HepG2 (cell line): ENCODE measurements around the gene XPNPEP1. TPM values are rescaled to one million over a fixed set of nuclear protein-coding genes. Genes with fewer than 3 reads are reported as not detected.

Experiments used
- ATAC-seq: fragments of 200-7000 bp; cut with Tn5 transposase; 3 replicates; pipeline ENCODE4 v1.9.1; 2020; ENCODE audit warnings: mild to moderate bottlenecking, moderate library complexity
- BruUV-seq: library from RNA; stranded (reverse); fragments of 400-500 nt; replicated peaks from 2 replicates; lab custom pipeline; 2021; lab: Mats Ljungman, UMichigan
- CTCF ChIA-PET: fragments of 300-600 bp; formaldehyde crosslinking; extraction: SDS; loops from one replicate; lab custom pipeline; 2021; ENCODE audit warnings: low total read pairs, inconsistent platforms, low intra/inter-chr PET ratio; lab: Yijun Ruan, JAX
- POLR2A ChIA-PET: fragments of 350-600 bp; sonication (Branson Sonifier 250); formaldehyde crosslinking; loops from one replicate; lab custom pipeline; 2020; ENCODE audit warnings: antibody characterized with exemption, inconsistent platforms; lab: Yijun Ruan, JAX
- DNase-seq: peaks from one replicate; pipeline ENCODE4 v3.0.0-alpha.2; 2015; ENCODE audit warnings: low spot score
- FAIRE-seq: peaks from 3 replicates; lab custom pipeline; 2011; peaks lifted over from hg19 to GRCh38; lab: Jason Lieb, UNC
- H2AFZ ChIP-seq: one replicate; pipeline ENCODE4 v1.6.1; 2011; ENCODE audit warnings: low read length, inconsistent platforms
- H3K27ac ChIP-seq: fragments of 300-600 bp; 3 replicates; pipeline ENCODE4 v1.8.0; 2011; ENCODE audit warnings: mixed run types, mild to moderate bottlenecking, mixed read lengths, low read length, inconsistent platforms; ENCODE audit not compliant: insufficient read depth; ENCODE audit errors: extremely low read length
- H3K27me3 ChIP-seq, 2 experiments: fragments of 200-600 bp in 1 of 2; 2 replicates in 1 of 2; 3 replicates in 1 of 2; pipeline versions ENCODE4 v1.6.0 to v1.8.0; 2011; ENCODE audit warnings: low read length in 2 of 2, mild to moderate bottlenecking in 2 of 2, moderate library complexity in 2 of 2, inconsistent platforms in 1 of 2; ENCODE audit not compliant: insufficient read depth in 2 of 2, control insufficient read depth in 1 of 2
- H3K36me3 ChIP-seq, 2 experiments: fragments of 200-600 bp in 1 of 2; replicated peaks in 1 of 2; 2 replicates in 1 of 2; 3 replicates in 1 of 2; pipeline versions ENCODE4 v1.5.1 to v1.8.0; 2011; ENCODE audit warnings: low read length in 2 of 2, inconsistent platforms in 1 of 2; ENCODE audit not compliant: insufficient read depth in 2 of 2, control insufficient read depth in 1 of 2
- H3K4me1 ChIP-seq: 2 replicates; pipeline ENCODE4 v1.5.1; 2012; ENCODE audit warnings: low read length, inconsistent platforms; ENCODE audit not compliant: insufficient read depth
- H3K4me2 ChIP-seq: 2 replicates; pipeline ENCODE4 v1.6.0; 2011; ENCODE audit warnings: low read depth, low read length, inconsistent platforms
- H3K4me3 ChIP-seq, 3 experiments: fragments of 200-600 bp in 1 of 3; sonication (generic), shearing (Covaris generic) in 1 of 3; replicated peaks in 1 of 3; 2 replicates each; pipeline ENCODE4 v1.5.1; 2011 to 2016; ENCODE audit warnings: low read length in 3 of 3, inconsistent platforms in 2 of 3, low read depth in 2 of 3, mild to moderate bottlenecking in 2 of 3, control low read depth in 1 of 3, mixed read lengths in 1 of 3; ENCODE audit not compliant: insufficient read depth in 1 of 3
- H3K79me2 ChIP-seq: one replicate; pipeline ENCODE4 v1.6.1; 2011; ENCODE audit warnings: low read length, inconsistent platforms; ENCODE audit not compliant: insufficient read depth
- H3K9ac ChIP-seq: 2 replicates; pipeline ENCODE4 v1.6.0; 2011; ENCODE audit warnings: mild to moderate bottlenecking, low read depth, low read length, inconsistent platforms; ENCODE audit not compliant: insufficient read depth
- H3K9me3 ChIP-seq: 2 replicates; pipeline ENCODE4 v1.5.1; 2012; ENCODE audit warnings: mild to moderate bottlenecking, low read length
- H4K20me1 ChIP-seq: 2 replicates; pipeline ENCODE4 v1.6.0; 2011; ENCODE audit warnings: inconsistent platforms, mild to moderate bottlenecking, low read length, moderate library complexity; ENCODE audit not compliant: insufficient read depth
- ISX ChIP-seq: sonication (generic); formaldehyde crosslinking; conservative IDR thresholded peaks from 2 replicates; pipeline ENCODE4 v1.5.0; 2020; ENCODE audit warnings: missing genetic modification reagents
- KLF16 ChIP-seq, 2 experiments: sonication (generic) in 1 of 2; formaldehyde crosslinking in 1 of 2; IDR thresholded peaks; 2 replicates each; pipeline versions ENCODE4 v1.6.1 to v1.8.0; 2016 to 2023; ENCODE audit warnings: missing genetic modification reagents in 2 of 2, missing compliant biosample characterization in 1 of 2
- THAP11 ChIP-seq: IDR thresholded peaks from 2 replicates; pipeline ENCODE4 v1.6.1; 2016; ENCODE audit warnings: missing biosample characterization, missing genetic modification reagents
- ZBTB46 ChIP-seq: sonication (generic); formaldehyde crosslinking; IDR thresholded peaks from 2 replicates; pipeline ENCODE4 v1.4.0; 2020; ENCODE audit warnings: mild to moderate bottlenecking, missing genetic modification reagents, borderline replicate concordance
- WGBS: methylation state at CpG from one replicate; pipeline ENCODE4 v1.1.6; 2017; ENCODE audit warnings: low lambda C conversion rate; 5-methylcytosine and 5-hydroxymethylcytosine counted together
- in situ Hi-C: cut with HindIII; loops from 2 replicates; pipeline ENCODE4 v1.10.0; 2017; ENCODE audit warnings: low pct_unique_long_range_greater_than_20kb; ENCODE audit not compliant: extremely low pct_ligation_motif_present
- intact Hi-C: fragments of 100-400 bp; cut with micrococcal nuclease; formaldehyde crosslinking; loops from one replicate; pipeline ENCODE4 v1.10.0; 2022; ENCODE audit not compliant: unreplicated experiment
- polyA plus RNA-seq, 8 experiments: library from polyadenylated mRNA; depleted of rRNA in 3 of 8; stranded (reverse) in 7 of 8; unstranded in 1 of 8; fragments of >200 nt; fragmentation: Illumina TruSeq in 4 of 8; extraction: Trizol in 4 of 8; gene quantifications; 2 replicates each; pipeline versions ENCODE4 v1.2.1 to v1.2.3, GENCODE V29; 2011 to 2016; ENCODE audit warnings: low read depth in 4 of 8, missing spikeins in 1 of 8, mixed read lengths in 1 of 8; ENCODE audit not compliant: insufficient read depth in 1 of 8
- total RNA-seq, 5 experiments: library from RNA; depleted of rRNA; stranded (reverse); fragments of >200 nt; fragmentation: Illumina TruSeq; extraction: Trizol; gene quantifications; 2 replicates each; pipeline ENCODE4 v1.2.3, GENCODE V29; 2016; ENCODE audit warnings: low read depth in 1 of 5
- TF ChIP-seq, protein P1 (sequence below): sonication (generic); formaldehyde crosslinking; IDR thresholded peaks from 2 replicates; pipeline ENCODE4 v1.4.0; 2020; ENCODE audit warnings: mild to moderate bottlenecking, missing genetic modification reagents
- TF ChIP-seq, protein P2 (sequence below): IDR thresholded peaks from 2 replicates; pipeline ENCODE4 v1.6.1; 2012; ENCODE audit warnings: low read length, improper control_type of control experiment

XPNPEP1 gene
- total and polyA plus RNA-seq, 2 of the 13 experiments (the other 11 are each of a cell fraction or from before 2014, with no cell fraction given): 30.3 to 55.5 TPM

GRCh38 chr10:109881769-109882057, 41.6 kb downstream of the XPNPEP1 start:
- Histone ChIP-seq H3K4me2 (no peak overlapping the region), H3K27ac (no peak overlapping the region), H4K20me1 (no peaks in the 10 kb centered on the region), H2AFZ (no peak overlapping the region), H3K9ac (no peak overlapping the region), H3K4me3 (no peak overlapping the region), H3K27me3 (no peaks in the 10 kb centered on the region), H3K36me3 (peaks cover 15 to 47% of the 10 kb centered on the region in 2 experiments), H3K79me2 (no peaks in the 10 kb centered on the region), H3K9me3 (no peaks in the 10 kb centered on the region), H3K4me1 (peaks cover 7% of the 10 kb centered on the region; the same call in 1 of the 2 replicates)
- DNase-seq (no peak), FAIRE-seq (no peak), ATAC-seq (no peak)
- in situ Hi-C loops: loop anchor here (10.0 to 25.0 kb wide), 2 partner anchors 131 to 253 kb away; partner anchors contain the start of gene ADD3
- intact Hi-C loops: no loop called here
- 100% methylated on average over 1 of the region's 1 CpG for WGBS
- POLR2A ChIA-PET: interaction anchor here (1.4 kb wide), 1 partner anchor 126 kb away, joined by 3 read pairs; the partner anchor contains the start of gene ADD3
- TF ChIP-seq KLF16 (CRISPR knock-in tag; IDR thresholded peaks at IDR 0.05) (no peak), ISX (CRISPR knock-in tag) (no peak)
- TF ChIP-seq, protein P1, sequence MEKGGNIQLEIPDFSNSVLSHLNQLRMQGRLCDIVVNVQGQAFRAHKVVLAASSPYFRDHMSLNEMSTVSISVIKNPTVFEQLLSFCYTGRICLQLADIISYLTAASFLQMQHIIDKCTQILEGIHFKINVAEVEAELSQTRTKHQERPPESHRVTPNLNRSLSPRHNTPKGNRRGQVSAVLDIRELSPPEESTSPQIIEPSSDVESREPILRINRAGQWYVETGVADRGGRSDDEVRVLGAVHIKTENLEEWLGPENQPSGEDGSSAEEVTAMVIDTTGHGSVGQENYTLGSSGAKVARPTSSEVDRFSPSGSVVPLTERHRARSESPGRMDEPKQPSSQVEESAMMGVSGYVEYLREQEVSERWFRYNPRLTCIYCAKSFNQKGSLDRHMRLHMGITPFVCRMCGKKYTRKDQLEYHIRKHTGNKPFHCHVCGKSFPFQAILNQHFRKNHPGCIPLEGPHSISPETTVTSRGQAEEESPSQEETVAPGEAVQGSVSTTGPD (CRISPR knock-in tag): no peak
- no TSS peak for BruUV-seq
- CTCF ChIA-PET: no interaction called here

DNA sequence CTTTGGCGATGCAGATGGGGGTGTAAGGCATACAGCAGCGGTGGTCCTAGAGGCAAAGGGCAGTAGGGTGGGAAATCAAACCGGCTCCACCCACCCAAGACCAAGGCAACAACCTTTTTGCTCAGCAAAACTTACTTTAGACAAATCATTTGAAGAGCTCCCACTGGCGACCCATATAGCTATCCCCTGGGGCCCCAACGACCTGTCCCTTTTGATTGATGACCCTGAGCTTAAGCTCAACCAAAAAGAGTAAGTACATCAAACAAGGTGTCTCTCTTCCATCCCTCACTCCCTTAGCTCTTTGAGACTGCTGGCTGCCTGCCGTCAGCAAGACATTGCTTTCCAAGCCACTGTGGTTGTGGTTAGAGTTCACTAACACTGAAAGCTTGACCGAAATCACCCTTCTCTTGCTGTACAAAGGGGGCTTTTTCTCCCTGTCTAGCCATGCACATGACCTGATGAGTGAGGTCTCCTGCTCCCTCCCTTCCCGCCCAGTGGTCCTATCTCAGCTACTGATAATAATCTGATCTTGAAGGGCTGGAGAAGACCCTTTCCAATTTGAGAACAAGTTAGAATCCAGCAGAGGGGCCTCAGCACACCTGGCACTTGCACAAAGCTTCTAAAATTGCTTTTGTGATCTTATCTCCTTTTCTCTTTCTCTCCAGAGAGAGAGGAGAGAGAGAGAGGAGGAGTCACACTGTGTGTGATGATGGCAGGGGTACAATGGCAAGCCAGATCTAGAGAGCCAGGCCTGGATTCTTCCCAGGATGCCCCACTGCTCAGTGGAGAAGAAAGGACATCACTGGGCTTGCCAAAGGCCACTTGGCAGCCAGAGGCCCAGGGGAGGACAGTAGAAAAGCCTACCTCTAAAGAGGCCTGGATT, 42.2 kb downstream of the XPNPEP1 start:
- H2AFZ ChIP-seq: no peak overlapping the region
- no peak for DNase-seq
- no peak overlapping the region for H3K4me3 ChIP-seq
- no peak for ATAC-seq
- peaks cover 16 to 51% of the 10 kb centered on the region in 2 experiments for H3K36me3 ChIP-seq
- no TSS peak for BruUV-seq
- H3K79me2 ChIP-seq: no peaks in the 10 kb centered on the region
- in situ Hi-C loops: loop anchor here (10.0 to 25.0 kb wide), 2 partner anchors 131 to 254 kb away; partner anchors contain the start of gene ADD3
- no peaks in the 10 kb centered on the region for H3K9me3 ChIP-seq
- H3K27ac ChIP-seq: no peak overlapping the region
- no peak overlapping the region for H3K4me2 ChIP-seq
- H3K9ac ChIP-seq: no peak overlapping the region
- H4K20me1 ChIP-seq: no peaks in the 10 kb centered on the region
- FAIRE-seq: no peak
- WGBS: 96% methylated on average over 8 of the region's 8 CpGs
- TF ChIP-seq, protein P2, sequence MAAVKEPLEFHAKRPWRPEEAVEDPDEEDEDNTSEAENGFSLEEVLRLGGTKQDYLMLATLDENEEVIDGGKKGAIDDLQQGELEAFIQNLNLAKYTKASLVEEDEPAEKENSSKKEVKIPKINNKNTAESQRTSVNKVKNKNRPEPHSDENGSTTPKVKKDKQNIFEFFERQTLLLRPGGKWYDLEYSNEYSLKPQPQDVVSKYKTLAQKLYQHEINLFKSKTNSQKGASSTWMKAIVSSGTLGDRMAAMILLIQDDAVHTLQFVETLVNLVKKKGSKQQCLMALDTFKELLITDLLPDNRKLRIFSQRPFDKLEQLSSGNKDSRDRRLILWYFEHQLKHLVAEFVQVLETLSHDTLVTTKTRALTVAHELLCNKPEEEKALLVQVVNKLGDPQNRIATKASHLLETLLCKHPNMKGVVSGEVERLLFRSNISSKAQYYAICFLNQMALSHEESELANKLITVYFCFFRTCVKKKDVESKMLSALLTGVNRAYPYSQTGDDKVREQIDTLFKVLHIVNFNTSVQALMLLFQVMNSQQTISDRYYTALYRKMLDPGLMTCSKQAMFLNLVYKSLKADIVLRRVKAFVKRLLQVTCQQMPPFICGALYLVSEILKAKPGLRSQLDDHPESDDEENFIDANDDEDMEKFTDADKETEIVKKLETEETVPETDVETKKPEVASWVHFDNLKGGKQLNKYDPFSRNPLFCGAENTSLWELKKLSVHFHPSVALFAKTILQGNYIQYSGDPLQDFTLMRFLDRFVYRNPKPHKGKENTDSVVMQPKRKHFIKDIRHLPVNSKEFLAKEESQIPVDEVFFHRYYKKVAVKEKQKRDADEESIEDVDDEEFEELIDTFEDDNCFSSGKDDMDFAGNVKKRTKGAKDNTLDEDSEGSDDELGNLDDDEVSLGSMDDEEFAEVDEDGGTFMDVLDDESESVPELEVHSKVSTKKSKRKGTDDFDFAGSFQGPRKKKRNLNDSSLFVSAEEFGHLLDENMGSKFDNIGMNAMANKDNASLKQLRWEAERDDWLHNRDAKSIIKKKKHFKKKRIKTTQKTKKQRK: no peak
- TF ChIP-seq THAP11 (CRISPR knock-in tag) (no peak), ZBTB46 (CRISPR knock-in tag) (no peak)
- CTCF ChIA-PET: no interaction called here
- intact Hi-C loops: no loop called here
- POLR2A ChIA-PET: interaction anchor here (1.4 kb wide), 1 partner anchor 127 kb away, joined by 3 read pairs; the partner anchor contains the start of gene ADD3
- peaks cover 7% of the 10 kb centered on the region; the same call in 1 of the 2 replicates for H3K4me1 ChIP-seq
- no peaks in the 10 kb centered on the region for H3K27me3 ChIP-seq
